Tibial nerve (tissue), 4 donors: ENCODE results near the gene DCAF6.

ENCODE experiments used
- CTCF ChIP-seq, 5 experiments: fragments of 200-600 bp in 3 of 5; fragments of 450-650 bp in 2 of 5; sonication (generic) in 3 of 5; IDR thresholded peaks; one replicate each; pipeline ENCODE4 v1.5.1; 2016 to 2019; ENCODE audit warnings: antibody characterized with exemption in 5 of 5, mild to moderate bottlenecking in 3 of 5, moderate library complexity in 2 of 5
- EP300 ChIP-seq, 2 donors: sonication (generic); formaldehyde crosslinking; IDR thresholded peaks; one replicate each; pipeline ENCODE4 v1.6.1; 2017; ENCODE audit warnings: antibody characterized with exemption in 2 of 2, mild to moderate bottlenecking in 1 of 2
- POLR2A ChIP-seq, 2 donors: fragments of 450-650 bp; IDR thresholded peaks; one replicate each; pipeline ENCODE4 v1.6.1; 2017; ENCODE audit warnings: antibody characterized with exemption in 2 of 2, mild to moderate bottlenecking in 2 of 2, moderate library complexity in 2 of 2

- no peak for TF ChIP-seq EP300 (IDR thresholded peaks at IDR 0.05)
- no peak for TF ChIP-seq CTCF (IDR thresholded peaks at IDR 0.05)
- TF ChIP-seq POLR2A (IDR thresholded peaks at IDR 0.05): no peak
These were observed 188.6 kb downstream of the DCAF6 start for GRCh38 chr1:168125051-168125450.
